Caco-2 (cell line): ENCODE results near the gene ELOVL7. TPM values are rescaled to one million over a fixed set of nuclear protein-coding genes. Genes with fewer than 3 reads are reported as not detected.
"Not testable (repeated sequence)": the region's sequence is repeated elsewhere in the genome, so short reads cannot be mapped to it uniquely, and the experiment has no call there.

ENCODE experiments used
- BruUV-seq: library from RNA; stranded (reverse); fragments of 400-500 nt; replicated peaks from 2 replicates; lab custom pipeline; 2021; lab: Mats Ljungman, UMichigan
- CTCF ChIA-PET: fragments of 300-600 bp; sonication (Branson Sonifier 250); formaldehyde crosslinking; loops from one replicate; lab custom pipeline; 2022; ENCODE audit warnings: antibody characterized with exemption; lab: Charles Lee
- POLR2A ChIA-PET: fragments of 300-600 bp; sonication (Branson Sonifier 250); formaldehyde crosslinking; loops from one replicate; lab custom pipeline; 2022; ENCODE audit warnings: antibody characterized with exemption; lab: Charles Lee
- DNase-seq, 2 experiments: peaks; one replicate each; pipeline versions ENCODE4 v3.0.0 to v3.0.0-alpha.2; 2020 to 2022
- H3K27me3 ChIP-seq: replicated peaks from 2 replicates; pipeline ENCODE4 v1.6.0; 2011; ENCODE audit warnings: low read length; ENCODE audit not compliant: control insufficient read depth, insufficient read depth
- H3K36me3 ChIP-seq: 2 replicates; pipeline ENCODE4 v1.5.1; 2011; ENCODE audit warnings: low read length; ENCODE audit not compliant: control insufficient read depth, insufficient read depth
- H3K4me1 ChIP-seq: fragments of 250-450 bp; sonication (Bioruptor Pico); 2 replicates; pipeline ENCODE4 v1.5.1; 2020; ENCODE audit warnings: mild to moderate bottlenecking
- H3K4me3 ChIP-seq: 2 replicates; pipeline ENCODE4 v1.5.1; 2011; ENCODE audit warnings: low read depth, mild to moderate bottlenecking, control low read depth, low read length
- H3K9me3 ChIP-seq: fragments of 250-450 bp; sonication (Bioruptor Pico); 2 replicates; pipeline ENCODE4 v1.5.1; 2020; ENCODE audit warnings: mild to moderate bottlenecking, moderate library complexity
- H3K27ac Mint-ChIP-seq: one replicate; pipeline ENCODE4 v1.8.0; 2022; ENCODE audit warnings: mixed read lengths; ENCODE audit not compliant: unreplicated experiment
- H3K27me3 Mint-ChIP-seq: one replicate; pipeline ENCODE4 v1.8.0; 2022; ENCODE audit warnings: mixed read lengths; ENCODE audit not compliant: insufficient read depth, unreplicated experiment
- H3K36me3 Mint-ChIP-seq: one replicate; pipeline ENCODE4 v1.8.0; 2022; ENCODE audit warnings: mild to moderate bottlenecking, mixed read lengths; ENCODE audit not compliant: insufficient read depth, unreplicated experiment
- H3K4me1 Mint-ChIP-seq: one replicate; pipeline ENCODE4 v1.8.0; 2022; ENCODE audit warnings: low read depth, mixed read lengths; ENCODE audit not compliant: unreplicated experiment
- H3K4me3 Mint-ChIP-seq: one replicate; pipeline ENCODE4 v1.8.0; 2022; ENCODE audit warnings: mild to moderate bottlenecking, moderate library complexity, mixed read lengths; ENCODE audit not compliant: unreplicated experiment
- H3K9me3 Mint-ChIP-seq: one replicate; pipeline ENCODE4 v1.8.0; 2022; ENCODE audit warnings: mixed read lengths; ENCODE audit not compliant: unreplicated experiment
- intact Hi-C: fragments of 100-400 bp; cut with micrococcal nuclease; formaldehyde crosslinking; loops from one replicate; pipeline ENCODE4 v1.10.0; 2022; ENCODE audit not compliant: unreplicated experiment
- total RNA-seq: library from RNA; stranded (reverse); gene quantifications from 2 replicates; pipeline ENCODE4 v1.2.3, GENCODE V29; 2022
- TF ChIP-seq, protein P1 (sequence below), 2 experiments: fragments of 200-600 bp in 1 of 2; IDR thresholded peaks; 1 replicate in 1 of 2; 2 replicates in 1 of 2; pipeline versions ENCODE4 v1.5.1 to v1.8.0; 2011 to 2022; ENCODE audit warnings: antibody characterized with exemption in 1 of 2, control low read depth in 1 of 2, inconsistent platforms in 1 of 2, low read depth in 1 of 2, low read length in 1 of 2, mild to moderate bottlenecking in 1 of 2, moderate library complexity in 1 of 2; ENCODE audit not compliant: insufficient read depth in 1 of 2, severe bottlenecking in 1 of 2, unreplicated experiment in 1 of 2

ELOVL7 gene
- total RNA-seq, 1 experiment from 2014 or later, result 16.4 TPM

DNA sequence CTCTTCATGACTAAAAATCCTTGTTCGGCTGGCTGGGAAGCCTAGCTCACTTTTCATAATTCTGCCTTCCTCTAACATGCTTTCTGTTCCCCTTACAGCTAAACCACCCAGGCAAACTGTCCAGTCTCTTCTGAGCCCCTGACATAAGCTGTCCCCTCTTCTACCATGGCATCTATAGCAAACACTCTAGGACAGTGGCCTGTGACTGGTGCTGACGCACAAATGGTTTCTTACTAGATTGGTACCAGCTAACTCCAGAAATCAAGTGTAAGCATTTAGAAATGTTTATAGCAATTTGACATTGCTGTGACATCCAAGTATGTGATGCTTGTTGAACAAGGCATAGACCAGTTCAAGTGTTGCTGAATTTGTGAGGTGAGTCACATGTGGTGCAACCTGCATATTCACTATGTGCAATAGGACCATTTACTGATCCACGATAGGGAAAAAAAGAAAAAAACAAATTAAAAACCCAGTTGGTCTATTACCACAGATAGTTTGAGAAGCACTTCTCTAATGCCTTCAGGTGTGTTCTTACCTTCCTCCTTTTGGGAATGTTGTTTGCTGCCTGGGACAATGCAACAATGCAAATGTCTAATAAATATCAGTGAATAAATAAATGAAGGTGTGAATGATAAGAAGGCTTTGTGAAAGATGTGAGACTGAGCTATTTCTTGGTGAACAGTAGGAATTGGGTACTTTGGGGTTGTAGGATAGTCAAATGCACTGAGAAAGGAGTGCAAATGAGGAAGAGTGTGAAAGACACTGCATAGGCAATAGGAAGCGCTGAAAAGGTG is 22.4 kb downstream of the ELOVL7 start:
- H3K36me3 Mint-ChIP-seq, result no peaks in the 10 kb centered on the region
- no peaks in the 10 kb centered on the region for H3K27me3 Mint-ChIP-seq
- POLR2A ChIA-PET, result no interaction called here
- TF ChIP-seq, protein P1, sequence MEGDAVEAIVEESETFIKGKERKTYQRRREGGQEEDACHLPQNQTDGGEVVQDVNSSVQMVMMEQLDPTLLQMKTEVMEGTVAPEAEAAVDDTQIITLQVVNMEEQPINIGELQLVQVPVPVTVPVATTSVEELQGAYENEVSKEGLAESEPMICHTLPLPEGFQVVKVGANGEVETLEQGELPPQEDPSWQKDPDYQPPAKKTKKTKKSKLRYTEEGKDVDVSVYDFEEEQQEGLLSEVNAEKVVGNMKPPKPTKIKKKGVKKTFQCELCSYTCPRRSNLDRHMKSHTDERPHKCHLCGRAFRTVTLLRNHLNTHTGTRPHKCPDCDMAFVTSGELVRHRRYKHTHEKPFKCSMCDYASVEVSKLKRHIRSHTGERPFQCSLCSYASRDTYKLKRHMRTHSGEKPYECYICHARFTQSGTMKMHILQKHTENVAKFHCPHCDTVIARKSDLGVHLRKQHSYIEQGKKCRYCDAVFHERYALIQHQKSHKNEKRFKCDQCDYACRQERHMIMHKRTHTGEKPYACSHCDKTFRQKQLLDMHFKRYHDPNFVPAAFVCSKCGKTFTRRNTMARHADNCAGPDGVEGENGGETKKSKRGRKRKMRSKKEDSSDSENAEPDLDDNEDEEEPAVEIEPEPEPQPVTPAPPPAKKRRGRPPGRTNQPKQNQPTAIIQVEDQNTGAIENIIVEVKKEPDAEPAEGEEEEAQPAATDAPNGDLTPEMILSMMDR (IDR thresholded peaks at IDR 0.05; ENCODE audit: insufficient read depth in 1 of 2, low read depth in 1 of 2, low read length in 1 of 2, severe bottlenecking in 1 of 2, unreplicated experiment in 1 of 2), result no peak
- H3K4me1 Mint-ChIP-seq, result no peaks in the 10 kb centered on the region
- CTCF ChIA-PET, result no interaction called here
- no peak for DNase-seq
- H3K27ac Mint-ChIP-seq, result no peak overlapping the region
- Histone ChIP-seq H3K4me3 (no peak overlapping the region), H3K36me3 (no peaks in the 10 kb centered on the region), H3K27me3 (no peaks in the 10 kb centered on the region), H3K4me1 (no peaks in the 10 kb centered on the region), H3K9me3 (no peaks in the 10 kb centered on the region)
- no TSS peak for BruUV-seq
- intact Hi-C loops, result no loop called here
- no peaks in the 10 kb centered on the region for H3K9me3 Mint-ChIP-seq
- H3K4me3 Mint-ChIP-seq, result no peak overlapping the region

DNA sequence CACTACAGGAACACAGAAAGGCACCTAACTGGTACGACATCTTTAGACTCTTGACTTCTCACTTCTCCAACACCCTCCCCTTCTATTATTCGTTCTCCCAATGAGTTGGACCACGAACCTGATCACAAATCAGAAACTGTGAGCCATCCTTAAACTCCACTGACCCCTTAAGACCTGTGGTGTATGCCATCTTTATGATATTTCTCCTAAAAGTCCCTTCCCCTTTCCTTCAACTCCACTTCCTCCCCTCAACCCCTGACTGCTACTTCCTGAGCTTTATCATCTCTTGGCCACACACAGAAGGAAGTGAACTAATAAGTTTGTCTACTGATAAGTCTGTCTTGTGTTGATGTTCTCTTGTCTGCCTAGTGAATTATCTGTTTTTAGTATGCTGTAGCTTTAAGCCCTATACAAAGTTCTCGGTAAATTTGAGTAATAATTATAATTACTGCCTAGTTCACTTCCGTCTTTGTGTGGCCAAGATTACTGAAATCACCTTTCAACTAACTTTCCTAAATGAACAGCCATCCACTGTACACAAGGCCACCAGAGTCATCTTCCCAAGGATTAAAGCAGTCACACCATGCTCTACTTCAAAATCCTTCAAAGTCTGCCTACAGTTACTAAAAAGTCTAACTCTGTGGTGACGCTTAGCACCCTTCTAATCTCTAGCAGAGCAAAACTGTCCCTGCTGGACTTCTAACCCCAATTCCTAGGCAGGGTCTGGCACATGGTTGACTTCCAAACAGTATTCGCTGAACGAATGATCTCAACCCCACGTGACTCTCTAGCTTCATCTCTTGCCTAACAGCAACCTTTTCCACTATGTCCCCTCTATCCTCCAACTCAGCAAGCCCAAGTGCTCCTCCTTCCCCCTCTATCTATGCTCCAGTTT is 23.2 kb downstream of the ELOVL7 start:
- TF ChIP-seq, protein P1 (IDR thresholded peaks at IDR 0.05; ENCODE audit: insufficient read depth in 1 of 2, low read depth in 1 of 2, low read length in 1 of 2, severe bottlenecking in 1 of 2, unreplicated experiment in 1 of 2), result no peak

DNA sequence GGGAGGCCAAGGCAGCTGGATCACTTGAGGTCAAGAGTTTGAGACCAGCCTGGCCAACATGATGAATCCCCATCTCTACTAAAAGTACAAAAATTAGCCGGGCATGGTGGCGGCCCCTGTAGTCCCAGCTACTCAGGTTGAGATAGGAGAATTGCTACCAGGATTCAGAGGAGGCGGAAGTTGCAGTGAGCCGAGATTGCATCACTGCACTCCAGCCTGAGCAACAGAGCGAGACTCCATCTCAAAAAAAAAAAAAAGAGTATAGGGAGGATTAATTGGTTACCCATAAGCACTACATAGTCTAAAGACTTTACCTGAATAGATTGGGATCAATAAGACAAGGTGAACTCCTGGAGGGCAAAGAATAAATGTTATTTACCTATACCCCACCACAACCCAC is 27.9 kb downstream of the ELOVL7 start:
- intact Hi-C loops, H3K27ac Mint-ChIP-seq: not testable (repeated sequence)

More for the DNA sequence above, 23.2 kb downstream of the ELOVL7 start:
- no peak overlapping the region for H3K27ac Mint-ChIP-seq
- Histone ChIP-seq H3K4me3 (no peak overlapping the region), H3K36me3 (no peaks in the 10 kb centered on the region), H3K4me1 (no peaks in the 10 kb centered on the region), H3K27me3 (no peaks in the 10 kb centered on the region), H3K9me3 (no peaks in the 10 kb centered on the region)
- ChIA-PET CTCF (no interaction called here), POLR2A (no interaction called here)
- H3K4me1 Mint-ChIP-seq, result no peaks in the 10 kb centered on the region
- no peak overlapping the region for H3K4me3 Mint-ChIP-seq
- no peak for DNase-seq
- no peaks in the 10 kb centered on the region for H3K9me3 Mint-ChIP-seq
- H3K27me3 Mint-ChIP-seq, result no peaks in the 10 kb centered on the region
- intact Hi-C loops, result no loop called here
- BruUV-seq, result no TSS peak
- no peaks in the 10 kb centered on the region for H3K36me3 Mint-ChIP-seq

More for the DNA sequence above, 27.9 kb downstream of the ELOVL7 start:
- POLR2A ChIA-PET, H3K27me3 Mint-ChIP-seq, H3K4me3 Mint-ChIP-seq, H3K4me3 ChIP-seq, H3K9me3 Mint-ChIP-seq, H3K36me3 ChIP-seq, DNase-seq, BruUV-seq, H3K27me3 ChIP-seq, H3K9me3 ChIP-seq, H3K36me3 Mint-ChIP-seq: not testable (repeated sequence)
- CTCF ChIA-PET, result interaction anchor here (0.7 kb wide), 1 partner anchor 23 kb away, joined by 3 read pairs; no protein-coding TSS in a partner anchor
- H3K4me1 Mint-ChIP-seq, result peaks cover 28% of the 10 kb centered on the region
- peaks cover 35% of the 10 kb centered on the region for H3K4me1 ChIP-seq
